ENCODE results near the gene GNG4. TPM values are rescaled to one million over a fixed set of nuclear protein-coding genes. Genes with fewer than 3 reads are reported as not detected.

The GNG4 gene
- total RNA-seq, 2 experiments from 2014 or later, result not detected

DNA sequence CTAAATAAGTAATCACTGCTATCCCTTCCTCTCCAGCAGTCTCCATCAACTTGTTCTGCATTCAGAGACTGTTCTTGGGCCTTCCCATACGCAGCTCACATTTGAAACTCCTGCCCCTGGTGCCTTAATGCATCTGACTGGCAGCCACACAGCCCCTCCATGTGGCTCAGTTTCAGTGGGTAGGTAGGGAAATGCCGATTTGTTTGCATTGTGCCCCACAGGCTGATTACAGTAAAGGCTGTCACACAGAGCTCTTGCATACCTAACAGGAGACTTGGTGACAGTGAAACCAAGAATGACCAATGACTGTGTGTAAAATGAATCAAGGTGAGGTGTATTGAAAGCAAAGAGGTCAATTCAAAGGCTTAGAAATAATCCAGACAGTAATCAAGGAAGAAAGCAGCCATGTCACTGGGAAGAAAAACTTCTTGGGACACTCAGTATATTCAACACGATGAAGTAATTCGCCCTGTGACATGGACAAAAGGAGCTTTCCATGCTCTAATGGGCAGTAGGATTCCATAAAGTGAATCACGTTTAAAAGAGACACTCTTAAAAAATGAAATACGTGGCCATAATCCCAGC, 132.6 kb downstream of the GNG4 start:
- no peak for DNase-seq (ENCODE audit: low spot score)
- Histone ChIP-seq H3K4me1 (ENCODE audit: insufficient read depth, low read length, poor library complexity, severe bottlenecking) (no peaks in the 10 kb centered on the region), H3K36me3 (ENCODE audit: insufficient read depth, low read length) (no peaks in the 10 kb centered on the region), H3K4me2 (ENCODE audit: low read length) (no peak overlapping the region), H3K9me3 (ENCODE audit: low read length) (no peaks in the 10 kb centered on the region), H3K4me3 (ENCODE audit: low read depth, low read length, poor library complexity, severe bottlenecking) (no peak overlapping the region), H3K27ac (ENCODE audit: low read depth, low read length, poor library complexity, severe bottlenecking) (no peak overlapping the region), H4K20me1 (ENCODE audit: insufficient read depth, low read length) (no peaks in the 10 kb centered on the region), H2AFZ (ENCODE audit: low read length) (no peak overlapping the region), H3K79me2 (ENCODE audit: insufficient read depth, low read depth, low read length) (no peaks in the 10 kb centered on the region), H3K9me2 (ENCODE audit: insufficient read depth, low read length) (no peaks in the 10 kb centered on the region)
- ChIA-PET CTCF (ENCODE audit: unreplicated experiment) (interaction anchor here (0.6 kb wide), 1 partner anchor 361 kb away, joined by 3 read pairs; no protein-coding TSS in a partner anchor), POLR2A (interaction anchor here (0.5 to 0.9 kb wide), 4 partner anchors 22 to 447 kb away, joined by 3 to 4 read pairs (median 3); no protein-coding TSS in a partner anchor)
- intact Hi-C loops (cut with micrococcal nuclease; ENCODE audit: unreplicated experiment), result no loop called here
- no TSS peak for BruUV-seq (replicated peaks)
- TF ChIP-seq, protein P1, sequence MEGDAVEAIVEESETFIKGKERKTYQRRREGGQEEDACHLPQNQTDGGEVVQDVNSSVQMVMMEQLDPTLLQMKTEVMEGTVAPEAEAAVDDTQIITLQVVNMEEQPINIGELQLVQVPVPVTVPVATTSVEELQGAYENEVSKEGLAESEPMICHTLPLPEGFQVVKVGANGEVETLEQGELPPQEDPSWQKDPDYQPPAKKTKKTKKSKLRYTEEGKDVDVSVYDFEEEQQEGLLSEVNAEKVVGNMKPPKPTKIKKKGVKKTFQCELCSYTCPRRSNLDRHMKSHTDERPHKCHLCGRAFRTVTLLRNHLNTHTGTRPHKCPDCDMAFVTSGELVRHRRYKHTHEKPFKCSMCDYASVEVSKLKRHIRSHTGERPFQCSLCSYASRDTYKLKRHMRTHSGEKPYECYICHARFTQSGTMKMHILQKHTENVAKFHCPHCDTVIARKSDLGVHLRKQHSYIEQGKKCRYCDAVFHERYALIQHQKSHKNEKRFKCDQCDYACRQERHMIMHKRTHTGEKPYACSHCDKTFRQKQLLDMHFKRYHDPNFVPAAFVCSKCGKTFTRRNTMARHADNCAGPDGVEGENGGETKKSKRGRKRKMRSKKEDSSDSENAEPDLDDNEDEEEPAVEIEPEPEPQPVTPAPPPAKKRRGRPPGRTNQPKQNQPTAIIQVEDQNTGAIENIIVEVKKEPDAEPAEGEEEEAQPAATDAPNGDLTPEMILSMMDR (conservative IDR thresholded peaks at IDR 0.05; ENCODE audit: low read length), result no peak
- no peak for TF ChIP-seq EZH2phosphoT487 (IDR thresholded peaks at IDR 0.05; ENCODE audit: borderline replicate concordance, low read depth, low read length)

DNA sequence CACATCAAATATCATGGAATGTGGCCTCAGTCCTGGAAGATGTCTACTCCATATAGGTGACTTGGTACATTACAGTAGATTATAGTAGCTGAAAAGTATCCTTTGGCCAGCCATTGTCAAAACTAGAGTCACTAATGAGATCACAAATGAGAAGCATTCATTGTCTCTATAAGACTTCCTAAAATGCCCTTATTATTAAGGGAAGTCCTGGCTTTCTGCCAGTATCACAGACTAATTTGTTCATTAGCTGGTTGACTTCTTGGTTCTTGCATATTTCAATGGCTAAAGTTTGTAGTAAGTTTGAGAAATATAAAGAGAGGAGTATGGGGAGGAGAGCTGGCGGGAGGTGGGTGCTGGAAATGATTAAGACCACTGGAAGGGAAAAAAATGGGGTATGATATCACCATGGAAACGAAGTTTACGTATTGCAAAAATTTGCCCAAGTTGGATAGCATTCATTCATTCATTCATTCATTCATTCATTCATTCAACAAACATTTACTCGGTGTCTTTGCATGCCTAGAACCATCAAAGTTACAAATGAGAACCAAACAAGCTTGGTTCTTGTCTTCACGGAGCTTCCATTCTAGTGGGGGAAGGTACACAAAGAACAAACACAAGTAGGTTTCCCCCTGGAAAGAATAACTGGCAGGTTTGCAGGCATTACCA, 133.6 kb downstream of the GNG4 start:
- Histone ChIP-seq H4K20me1 (ENCODE audit: insufficient read depth, low read length) (no peaks in the 10 kb centered on the region), H3K79me2 (ENCODE audit: insufficient read depth, low read depth, low read length) (no peaks in the 10 kb centered on the region), H2AFZ (ENCODE audit: low read length) (no peak overlapping the region), H3K4me2 (ENCODE audit: low read length) (no peak overlapping the region), H3K27ac (ENCODE audit: low read depth, low read length, poor library complexity, severe bottlenecking) (no peak overlapping the region), H3K9me3 (ENCODE audit: low read length) (no peaks in the 10 kb centered on the region), H3K9me2 (ENCODE audit: insufficient read depth, low read length) (no peaks in the 10 kb centered on the region), H3K4me3 (ENCODE audit: low read depth, low read length, poor library complexity, severe bottlenecking) (no peak overlapping the region), H3K4me1 (ENCODE audit: insufficient read depth, low read length, poor library complexity, severe bottlenecking) (no peaks in the 10 kb centered on the region), H3K36me3 (ENCODE audit: insufficient read depth, low read length) (no peaks in the 10 kb centered on the region)
- no peak for TF ChIP-seq EZH2phosphoT487 (IDR thresholded peaks at IDR 0.05; ENCODE audit: borderline replicate concordance, low read depth, low read length)
- TF ChIP-seq, protein P1 (conservative IDR thresholded peaks at IDR 0.05; ENCODE audit: low read length), result no peak
- intact Hi-C loops (cut with micrococcal nuclease; ENCODE audit: unreplicated experiment), result no loop called here
- no peak for DNase-seq (ENCODE audit: low spot score)
- no TSS peak for BruUV-seq (replicated peaks)
- CTCF ChIA-PET (ENCODE audit: unreplicated experiment), result interaction anchor here (0.6 kb wide), 1 partner anchor 360 kb away, joined by 3 read pairs; no protein-coding TSS in a partner anchor
- POLR2A ChIA-PET, result interaction anchor here (0.6 kb wide), 2 partner anchors 103 to 386 kb away, joined by 3 to 4 read pairs; no protein-coding TSS in a partner anchor

Data from OCI-LY7 (cell line).